GM21528 (cell line): ENCODE measurements around the gene GBF1.

Source experiments
- ATAC-seq: cut with Tn5 transposase; IDR thresholded peaks from one replicate; pipeline ENCODE4 v1.9.1; 2021; ENCODE audit warnings: mild to moderate bottlenecking, moderate library complexity; ENCODE audit not compliant: unreplicated experiment, low FRiP score

The GBF1 gene

DNA sequence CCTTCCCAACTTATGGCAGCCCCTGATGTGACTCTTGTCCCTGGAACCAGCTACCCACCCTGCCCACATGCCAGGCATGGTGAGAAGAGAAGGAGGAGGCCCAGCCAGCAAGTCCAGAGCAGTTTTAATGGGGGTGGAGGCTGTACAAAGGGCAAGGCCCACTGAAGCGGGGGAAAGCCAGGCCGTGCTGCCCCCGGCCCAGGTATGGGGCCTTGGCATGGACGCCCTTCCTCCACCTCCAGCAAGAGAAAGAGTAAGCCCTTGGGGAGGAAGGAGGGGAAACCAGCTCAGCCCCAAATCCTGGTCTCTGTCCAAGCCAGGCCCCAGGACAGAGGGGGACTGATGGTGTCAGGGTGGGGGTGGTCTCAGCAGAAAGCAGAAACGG lies 157.2 kb downstream of the GBF1 start:
- no peak for ATAC-seq

DNA sequence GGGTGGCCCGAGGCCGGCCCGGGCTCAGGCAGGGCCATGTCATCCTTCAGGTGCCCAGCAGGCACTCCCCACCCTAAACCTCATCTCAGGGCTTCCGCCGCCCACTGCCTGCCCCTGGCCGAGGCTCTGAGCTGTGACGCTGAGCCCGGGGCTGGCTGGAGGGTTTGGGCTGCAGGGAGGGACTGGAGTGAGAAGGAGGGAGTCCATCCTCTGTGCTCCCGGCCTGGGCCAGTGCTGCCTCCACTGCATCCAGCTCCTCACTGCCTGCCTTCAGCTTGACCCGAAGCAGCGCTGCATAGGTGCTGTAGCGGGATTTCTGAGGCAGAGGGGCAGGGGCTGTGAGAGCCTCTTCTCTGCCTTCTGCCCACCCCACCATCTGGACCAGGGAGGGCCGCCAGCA lies 157.8 kb downstream of the GBF1 start:
- no peak for ATAC-seq

GRCh38 chr10:102404361-102405107 lies 159.2 kb downstream of the GBF1 start:
- no peak for ATAC-seq

GRCh38 chr10:102405108-102405571 lies 159.8 kb downstream of the GBF1 start:
- ATAC-seq: no peak

GRCh38 chr10:102405632-102406031 lies 160.3 kb downstream of the GBF1 start:
- ATAC-seq: no peak

- ATAC-seq: no peak
These were observed 161.5 kb downstream of the GBF1 start for GRCh38 chr10:102406815-102407214.

- no peak for ATAC-seq
These were observed 162.2 kb downstream of the GBF1 start for GRCh38 chr10:102407425-102408130.

DNA sequence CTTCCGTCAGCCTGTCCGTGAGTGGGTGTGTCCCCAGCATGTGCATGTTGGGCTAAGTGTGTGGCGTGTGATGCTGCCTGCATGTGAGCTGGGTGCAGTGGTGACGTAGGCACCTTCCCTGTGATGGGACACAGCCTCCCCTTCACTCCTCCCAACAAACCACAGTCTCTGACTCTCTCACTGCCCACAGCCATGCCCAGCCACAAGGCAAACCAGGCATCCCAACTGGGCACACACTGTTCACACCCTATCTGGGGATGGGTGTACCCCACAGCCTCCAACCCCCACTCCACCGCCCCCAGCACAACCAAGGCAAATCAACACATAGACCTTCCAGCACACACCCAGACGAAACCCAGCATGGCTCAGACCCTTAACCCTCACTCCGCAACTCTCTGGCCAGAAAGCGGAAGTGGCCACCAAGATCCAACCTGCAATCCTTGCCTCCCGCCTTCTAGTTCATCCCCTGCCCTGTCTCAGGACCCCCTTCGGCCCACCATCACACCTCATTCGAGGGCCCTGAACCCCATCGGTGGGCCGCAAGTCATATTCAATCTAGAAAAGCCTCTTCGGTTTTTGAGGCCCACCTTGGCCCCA lies 162.9 kb downstream of the GBF1 start:
- no peak for ATAC-seq

- ATAC-seq: no peak
These were observed 163.6 kb downstream of the GBF1 start for GRCh38 chr10:102408728-102409603.

DNA sequence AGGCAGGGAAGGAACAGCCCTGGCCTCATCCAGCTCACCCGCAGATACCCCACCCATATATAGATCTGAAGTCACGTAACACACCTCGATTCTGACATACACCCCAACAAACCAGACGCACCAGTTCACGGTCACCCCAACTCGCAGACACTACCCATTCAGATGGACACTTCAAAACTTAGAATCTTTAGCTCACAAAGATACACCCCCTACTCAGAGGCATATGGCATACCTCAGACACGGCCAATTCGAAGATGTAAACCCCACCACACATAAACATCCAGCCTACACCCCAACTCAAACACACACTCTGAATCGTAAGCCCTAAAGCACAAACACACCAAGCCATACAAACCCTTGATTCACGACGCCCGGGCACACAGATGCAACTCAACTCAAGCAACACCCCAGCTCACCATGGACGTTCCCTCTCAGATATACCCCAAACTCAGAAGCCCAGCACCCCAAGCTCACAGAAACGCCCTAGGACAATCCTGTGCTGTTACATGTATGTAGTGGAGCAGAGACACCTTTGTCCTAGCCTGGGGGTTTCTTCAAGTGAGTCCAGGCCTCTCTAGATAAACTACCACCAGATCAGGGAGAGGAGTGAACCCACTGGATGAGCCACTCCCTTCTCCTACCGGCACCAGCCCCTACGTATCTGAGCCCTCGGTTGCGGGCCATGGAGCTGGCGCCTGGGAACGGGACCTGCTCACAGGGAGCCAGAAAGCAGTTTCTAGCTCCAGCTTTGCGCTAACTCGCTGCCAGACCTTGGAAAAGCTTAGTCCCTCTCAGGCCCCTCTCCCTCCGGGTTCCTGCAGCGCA lies 164.5 kb downstream of the GBF1 start:
- ATAC-seq: no peak

GRCh38 chr10:102410429-102411073 lies 165.2 kb downstream of the GBF1 start:
- no peak for ATAC-seq

DNA sequence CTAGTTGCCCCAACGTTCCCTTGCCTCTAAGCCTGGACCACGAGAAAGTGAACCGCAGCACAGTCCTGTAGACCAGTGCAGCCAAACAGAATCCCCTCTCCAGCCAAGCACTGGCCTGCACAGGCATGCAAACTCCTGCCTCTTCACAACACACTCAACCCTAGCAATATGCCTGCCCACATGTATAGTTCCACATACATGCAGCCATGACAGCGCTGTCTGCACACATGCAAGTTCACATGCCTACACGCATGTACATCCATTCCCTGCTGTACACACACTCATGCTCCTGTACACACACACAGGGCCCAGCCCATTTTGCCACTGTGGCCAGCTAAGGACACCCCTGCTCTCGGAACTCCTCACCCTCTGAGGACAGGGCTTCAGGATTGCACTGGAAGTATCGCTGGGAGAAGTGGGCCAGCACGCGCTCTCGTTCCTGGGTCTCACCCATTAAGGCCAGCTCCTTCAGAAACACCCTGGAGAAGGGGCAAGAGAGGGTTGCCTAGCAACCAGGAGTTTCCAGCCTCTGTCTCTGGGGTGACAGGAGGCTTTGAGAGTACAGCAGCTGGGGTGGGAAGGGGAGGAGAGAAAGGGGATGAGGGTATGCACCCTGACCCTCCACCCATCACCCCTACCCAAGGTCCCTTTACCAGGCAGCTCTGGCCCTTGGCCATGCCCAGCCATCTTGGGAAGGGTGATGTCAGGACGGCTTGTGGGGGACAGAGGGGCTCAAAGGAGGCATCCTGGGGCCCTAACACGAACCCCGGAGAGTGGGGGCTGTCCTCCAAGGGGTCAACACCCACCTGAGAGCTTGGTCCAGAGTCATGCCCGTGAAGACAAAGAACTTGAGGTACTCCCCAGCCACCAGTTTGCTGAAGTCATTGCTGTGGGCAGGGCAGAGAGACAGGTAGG lies 166.3 kb downstream of the GBF1 start:
- no peak for ATAC-seq

- ATAC-seq: no peak
These were observed 167.0 kb downstream of the GBF1 start for GRCh38 chr10:102412293-102412692.

- no peak for ATAC-seq
These were observed 167.8 kb downstream of the GBF1 start for GRCh38 chr10:102413053-102413705.

DNA sequence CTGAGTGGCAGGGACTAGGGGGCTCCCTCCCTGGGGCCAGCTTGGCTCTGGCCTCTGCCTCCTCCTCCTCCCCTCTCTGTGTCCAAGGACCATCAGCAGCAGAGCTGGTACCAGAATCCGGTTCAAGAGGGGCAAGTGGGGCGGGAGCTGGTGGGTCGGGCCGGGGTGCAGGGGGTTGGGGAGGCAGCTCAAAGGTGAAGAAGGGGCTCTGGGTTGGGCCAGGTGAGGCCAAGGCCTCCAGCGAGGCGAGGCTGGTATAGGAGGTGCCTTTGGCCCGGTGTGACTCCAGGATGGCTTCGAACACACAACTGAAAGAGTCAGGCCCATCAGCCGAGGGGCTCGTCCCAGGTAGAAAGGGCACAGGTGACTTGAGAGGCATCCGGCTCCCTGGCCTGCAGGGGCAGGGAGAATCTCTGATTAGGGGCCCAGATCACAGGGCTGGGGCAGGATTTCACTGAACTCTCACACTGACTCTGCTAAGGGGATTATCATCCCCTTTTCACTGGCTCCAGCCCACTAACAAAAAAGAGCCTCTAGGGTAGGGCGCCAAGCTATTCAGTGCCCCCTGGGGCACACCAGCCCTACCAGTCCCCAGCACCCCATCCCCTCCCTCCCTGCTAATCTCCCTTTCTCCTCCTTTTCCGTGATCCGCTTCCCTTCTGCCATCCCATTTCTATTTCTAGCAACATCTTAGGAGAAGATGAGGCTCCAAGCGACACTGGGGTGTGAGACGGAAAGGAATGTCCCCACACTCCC lies 168.7 kb downstream of the GBF1 start:
- ATAC-seq: no peak

DNA sequence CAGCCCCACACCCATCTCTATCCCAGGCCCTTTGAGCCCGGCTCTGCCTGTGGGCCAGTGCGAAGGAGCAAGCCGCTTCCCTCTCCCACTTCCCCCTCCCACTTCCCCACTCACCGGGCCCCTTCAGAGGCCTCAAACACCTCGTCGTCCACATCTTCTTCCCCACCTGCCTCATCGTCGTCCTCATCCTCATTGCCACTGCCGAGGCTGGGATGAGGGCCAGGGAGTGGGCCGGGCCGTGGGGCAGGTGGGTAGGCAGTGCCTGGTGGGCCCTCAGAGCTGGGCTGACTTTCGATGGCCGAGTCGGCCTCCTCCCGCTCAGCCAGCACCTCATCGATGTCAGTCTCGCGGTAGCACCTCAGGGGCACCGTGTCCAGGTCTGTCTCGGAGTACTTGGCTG lies 169.4 kb downstream of the GBF1 start:
- ATAC-seq: no peak

GRCh38 chr10:102416283-102416682 lies 171.0 kb downstream of the GBF1 start:
- ATAC-seq: no peak
